BJ (cell line): ENCODE results near the gene ZMPSTE24. TPM values are rescaled to one million over a fixed set of nuclear protein-coding genes. Genes with fewer than 3 reads are reported as not detected.

Experiments used
- CTCF ChIA-PET: fragments of 350-600 bp; formaldehyde crosslinking; extraction: SDS; loops from one replicate; lab custom pipeline; 2021; ENCODE audit warnings: antibody characterized with exemption, inconsistent platforms; lab: Yijun Ruan, JAX
- POLR2A ChIA-PET: fragments of 300-600 bp; sonication (Branson Sonifier 250); formaldehyde crosslinking; extraction: SDS; loops from one replicate; lab custom pipeline; 2021; ENCODE audit warnings: antibody characterized with exemption; lab: Charles Lee
- DNase-seq: peaks from one replicate; pipeline ENCODE4 v3.0.0-alpha.2; 2011; ENCODE audit warnings: low read depth
- H3K27me3 ChIP-seq: 2 replicates; pipeline ENCODE4 v1.6.0; 2011; ENCODE audit warnings: low read length; ENCODE audit not compliant: control insufficient read depth, insufficient read depth
- H3K36me3 ChIP-seq: 2 replicates; pipeline ENCODE4 v1.5.1; 2011; ENCODE audit warnings: low read length; ENCODE audit not compliant: control insufficient read depth, insufficient read depth
- H3K4me3 ChIP-seq: 2 replicates; pipeline ENCODE4 v1.5.1; 2011; ENCODE audit warnings: low read depth, mild to moderate bottlenecking, control low read depth, low read length
- CTCF ChIP-seq: IDR thresholded peaks from 2 replicates; pipeline ENCODE4 v1.5.1; 2011; ENCODE audit warnings: low read depth, mild to moderate bottlenecking, control low read depth, inconsistent platforms, low read length, moderate library complexity; ENCODE audit not compliant: insufficient read depth
- polyA plus RNA-seq: library from polyadenylated mRNA; depleted of rRNA; stranded (reverse); fragments of >200 nt; gene quantifications from 2 replicates; pipeline ENCODE4 v1.2.3, GENCODE V29; 2011

ZMPSTE24 gene
- polyA plus RNA-seq, 1 experiment, result 16.5 TPM

- Histone ChIP-seq H3K36me3 (no peaks in the 10 kb centered on the region), H3K4me3 (no peak overlapping the region), H3K27me3 (0 out of 2 replicates have a peak, but pooled peaks cover 1% of the 10 kb centered on the region)
- ChIA-PET CTCF (interaction anchor here (0.7 to 7.9 kb wide), 4 partner anchors 15 to 189 kb away, joined by 3 to 116 read pairs (median 42); partner anchors contain the start of gene COL9A2), POLR2A (no interaction called here)
- TF ChIP-seq CTCF, result no peak
- DNase-seq, result no peak
Measured at GRCh38 chr1:40332695-40333094, 74.7 kb downstream of the ZMPSTE24 start.

- Histone ChIP-seq H3K36me3 (no peaks in the 10 kb centered on the region), H3K27me3 (peaks cover 2% of the 10 kb centered on the region), H3K4me3 (no peak overlapping the region)
- TF ChIP-seq CTCF, result no peak
- ChIA-PET POLR2A (interaction anchor here (1.0 kb wide), 1 partner anchor 186 kb away, joined by 7 read pairs; no protein-coding TSS in a partner anchor), CTCF (interaction anchor here (0.8 to 7.9 kb wide), 22 partner anchors 9 to 266 kb away, joined by 3 to 207 read pairs (median 10); partner anchors contain the start of gene COL9A2)
- no peak for DNase-seq
Measured at GRCh38 chr1:40337443-40337842, 79.4 kb downstream of the ZMPSTE24 start.

- TF ChIP-seq CTCF, result peak; percentile 99
Measured at GRCh38 chr1:40338745-40339419, 80.8 kb downstream of the ZMPSTE24 start.

GRCh38 chr1:40339420-40340323, 81.6 kb downstream of the ZMPSTE24 start:
- H3K36me3 ChIP-seq, result no peaks in the 10 kb centered on the region
- DNase-seq, result no peak
- TF ChIP-seq CTCF, result no peak
- peaks cover 2% of the 10 kb centered on the region for H3K27me3 ChIP-seq
- no peak overlapping the region for H3K4me3 ChIP-seq
- POLR2A ChIA-PET, result interaction anchor here (1.0 kb wide), 1 partner anchor 196 kb away, joined by 3 read pairs; no protein-coding TSS in a partner anchor
- CTCF ChIA-PET, result interaction anchor here (0.6 to 7.9 kb wide), 45 partner anchors 8 to 268 kb away, joined by 3 to 207 read pairs (median 6); partner anchors contain the start of genes COL9A2, PPT1 and ZFP69B

More at GRCh38 chr1:40338745-40339419, 80.8 kb downstream of the ZMPSTE24 start:
- CTCF ChIA-PET, result interaction anchor here (0.6 to 7.9 kb wide), 54 partner anchors 9 to 519 kb away, joined by 3 to 207 read pairs (median 6); partner anchors contain the start of genes COL9A2, PPT1 and ZFP69B
- Histone ChIP-seq H3K4me3 (no peak overlapping the region), H3K27me3 (peaks cover 2% of the 10 kb centered on the region), H3K36me3 (no peaks in the 10 kb centered on the region)
- peak; percentile 15 for DNase-seq
- POLR2A ChIA-PET, result interaction anchor here (1.0 kb wide), 2 partner anchors 187 to 195 kb away, joined by 3 to 7 read pairs; no protein-coding TSS in a partner anchor
